SKM-1 treated with dmso at 0.1 percent for 144 hours (cell line): ENCODE data around the gene TMEM243.
A peak's percentile ranks its signal among the peaks of the same experiment; 100 is the strongest.

Source experiments
- DNase-seq: peaks from one replicate; lab custom pipeline; 2025; ENCODE audit not compliant: unreplicated experiment; lab: John Stamatoyannopoulos, UW

The TMEM243 gene

GRCh38 chr7:87159538-87159937 is 60.0 kb downstream of the TMEM243 start:
- DNase-seq, result no peak

GRCh38 chr7:87156709-87157108 is 62.8 kb downstream of the TMEM243 start:
- DNase-seq, result no peak

GRCh38 chr7:87155788-87156187 is 63.7 kb downstream of the TMEM243 start:
- DNase-seq, result no peak

GRCh38 chr7:87154569-87154968 is 65.0 kb downstream of the TMEM243 start:
- no peak for DNase-seq

- DNase-seq, result no peak
Measured at GRCh38 chr7:87154166-87154565, 65.4 kb downstream of the TMEM243 start.

GRCh38 chr7:87152897-87153641 is 66.5 kb downstream of the TMEM243 start:
- peak; percentile 17 for DNase-seq

- peak; percentile 88 for DNase-seq
Measured at GRCh38 chr7:87152112-87152896, 67.2 kb downstream of the TMEM243 start, which contains the start of gene DMTF1. Gene DMTF1, plus strand, starts transcription at chr7:87152453. Its CDS starts 12,489 bp downstream, at chr7:87164942.

- peak; percentile 57 for DNase-seq
Measured at GRCh38 chr7:87151729-87152111, 67.8 kb downstream of the TMEM243 start.

- no peak for DNase-seq
Measured at GRCh38 chr7:87151002-87151728, 68.4 kb downstream of the TMEM243 start.

- no peak for DNase-seq
Measured at GRCh38 chr7:87148332-87148955, 71.1 kb downstream of the TMEM243 start.

GRCh38 chr7:87147500-87147899 is 72.0 kb downstream of the TMEM243 start:
- DNase-seq, result no peak

- DNase-seq, result no peak
Measured at GRCh38 chr7:87146740-87147386, 72.7 kb downstream of the TMEM243 start.
